HG03108 (cell line): ENCODE data around the gene VAV2.
"Not testable (repeated sequence)": the region's sequence is repeated elsewhere in the genome, so short reads cannot be mapped to it uniquely, and the experiment has no call there.

Experiments
- ATAC-seq: cut with Tn5 transposase; IDR thresholded peaks from one replicate; pipeline ENCODE4 v1.9.1; 2021; ENCODE audit warnings: moderate library complexity; ENCODE audit not compliant: unreplicated experiment

Gene VAV2

GRCh38 chr9:133969681-133970580 is 22.2 kb downstream of the VAV2 start:
- ATAC-seq, result no peak

GRCh38 chr9:133968966-133969617 is 23.0 kb downstream of the VAV2 start:
- no peak for ATAC-seq

- peak; percentile 41 for ATAC-seq
Observed at GRCh38 chr9:133968428-133968827, 23.7 kb downstream of the VAV2 start.

- no peak for ATAC-seq
Observed at GRCh38 chr9:133967024-133967741, 24.9 kb downstream of the VAV2 start.

- no peak for ATAC-seq
Observed at GRCh38 chr9:133964463-133964862, 27.7 kb downstream of the VAV2 start.

- ATAC-seq, result no peak
Observed at GRCh38 chr9:133963166-133963565, 29.0 kb downstream of the VAV2 start.

GRCh38 chr9:133962341-133962740 is 29.8 kb downstream of the VAV2 start:
- no peak for ATAC-seq

- no peak for ATAC-seq
Observed at GRCh38 chr9:133961226-133962165, 30.6 kb downstream of the VAV2 start.

GRCh38 chr9:133960568-133961129 is 31.5 kb downstream of the VAV2 start:
- ATAC-seq, result no peak

- no peak for ATAC-seq
Observed at GRCh38 chr9:133959966-133960567, 32.1 kb downstream of the VAV2 start.

GRCh38 chr9:133959171-133959570 is 33.0 kb downstream of the VAV2 start:
- peak; percentile 6 for ATAC-seq

- peak; percentile 32 for ATAC-seq
Observed at GRCh38 chr9:133958756-133959155, 33.4 kb downstream of the VAV2 start.

- not testable (repeated sequence) for ATAC-seq
Observed at GRCh38 chr9:133957772-133958171, 34.4 kb downstream of the VAV2 start.

GRCh38 chr9:133957328-133957727 is 34.8 kb downstream of the VAV2 start:
- no peak for ATAC-seq

- no peak for ATAC-seq
Observed at GRCh38 chr9:133956520-133957076, 35.5 kb downstream of the VAV2 start.

GRCh38 chr9:133955821-133956411 is 36.2 kb downstream of the VAV2 start:
- ATAC-seq, result no peak

GRCh38 chr9:133954862-133955529 is 37.1 kb downstream of the VAV2 start:
- peak; percentile 25 for ATAC-seq

- peak; percentile 25 for ATAC-seq
Observed at GRCh38 chr9:133953976-133954709, 38.0 kb downstream of the VAV2 start.
